ENCODE results near the gene FLT4.

FLT4 gene

DNA sequence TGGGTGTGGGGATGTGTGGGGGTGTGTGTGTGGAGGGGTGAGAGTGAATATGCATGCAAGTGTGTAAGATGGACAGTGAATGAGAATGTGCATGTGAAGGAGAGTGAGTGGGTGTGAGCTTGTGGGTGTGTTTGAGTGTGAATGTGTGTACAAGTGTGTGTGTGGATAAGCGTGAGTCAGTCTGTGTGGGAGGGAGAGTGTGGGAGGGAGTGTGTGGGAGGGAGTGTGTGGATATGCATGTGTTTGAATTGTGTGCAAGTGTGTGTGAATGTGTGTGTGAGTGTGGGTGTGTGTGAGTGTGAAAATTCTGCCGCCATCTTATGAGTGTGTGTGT is 54.4 kb downstream of the FLT4 start:
- no peak for FAIRE-seq
- no peak for DNase-seq (ENCODE audit: insufficient read length, low spot score)

DNA sequence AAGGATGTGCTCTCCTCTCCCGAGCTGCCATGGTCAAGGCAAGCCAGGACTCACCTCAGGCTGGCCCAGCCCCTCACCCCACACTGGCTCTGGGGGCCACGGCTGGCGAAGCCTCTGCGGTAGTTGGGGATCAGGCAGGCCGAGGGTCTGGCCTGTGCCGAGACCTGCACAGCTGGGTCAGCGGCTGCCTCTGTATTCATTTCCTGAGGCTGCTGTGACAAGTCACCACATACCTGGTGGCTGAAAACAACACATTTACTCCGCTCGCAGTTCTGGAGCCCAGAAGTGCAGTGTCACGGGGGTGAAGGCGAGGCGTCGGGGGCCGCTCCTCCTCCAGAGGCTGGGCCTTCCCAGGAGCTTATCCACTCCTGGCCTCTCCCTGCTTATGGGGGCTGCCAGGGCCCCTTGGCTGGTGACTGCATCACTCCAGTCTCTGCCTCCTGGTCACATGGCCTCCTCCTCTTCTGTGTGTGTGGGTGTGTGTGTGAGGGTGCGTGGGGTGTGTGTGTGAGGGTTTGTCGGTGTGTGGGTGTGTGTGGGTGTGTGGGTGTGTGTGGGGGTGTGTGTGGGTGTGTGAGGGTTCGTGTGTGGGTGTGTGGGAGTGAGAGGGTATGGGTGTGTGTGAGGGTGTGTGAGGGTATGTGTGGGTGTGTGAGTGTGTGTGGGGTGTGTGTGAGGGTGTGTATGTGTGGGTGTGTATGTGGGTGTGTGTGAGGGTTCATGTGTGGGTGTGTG is 54.9 kb downstream of the FLT4 start:
- DNase-seq (ENCODE audit: insufficient read length, low spot score) (no peak), FAIRE-seq (peak; percentile 85)

DNA sequence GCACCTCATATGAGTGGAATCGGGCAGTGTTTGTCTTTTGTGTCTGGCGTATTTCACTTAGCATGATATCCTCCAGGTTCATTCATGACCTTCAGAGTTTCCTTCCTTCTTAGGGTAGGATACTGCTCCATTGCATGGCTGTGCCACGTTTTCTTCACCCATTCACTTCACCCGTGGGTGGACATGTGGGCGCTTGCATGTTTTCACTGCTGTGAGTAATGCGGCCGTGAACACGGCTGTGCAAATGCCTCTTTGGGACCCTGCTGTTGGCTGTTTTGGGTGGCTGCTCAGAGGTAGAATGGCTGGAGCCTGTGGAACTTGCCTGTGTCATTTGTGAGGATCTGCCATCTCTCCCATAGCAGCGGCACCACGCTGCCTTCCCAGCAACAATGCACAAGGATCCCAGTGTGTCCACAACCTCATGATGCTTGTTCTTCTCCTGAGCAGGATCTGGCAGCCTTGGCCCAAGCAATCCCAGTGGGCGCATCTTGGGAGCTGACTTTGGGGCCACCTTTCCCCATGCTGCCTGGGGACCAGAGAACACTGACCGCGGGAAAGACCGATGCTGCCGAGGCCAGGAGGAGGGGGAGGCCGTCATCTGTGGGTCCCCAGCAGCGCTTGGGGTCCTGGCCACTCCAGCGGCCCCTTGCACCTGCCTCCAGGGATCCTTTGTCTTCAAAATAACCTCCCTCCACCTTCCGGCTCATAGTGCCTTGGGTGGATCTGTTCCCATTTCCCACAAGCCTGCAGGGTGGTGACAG is 55.8 kb downstream of the FLT4 start:
- FAIRE-seq (no peak), DNase-seq (ENCODE audit: insufficient read length, low spot score) (no peak)

DNA sequence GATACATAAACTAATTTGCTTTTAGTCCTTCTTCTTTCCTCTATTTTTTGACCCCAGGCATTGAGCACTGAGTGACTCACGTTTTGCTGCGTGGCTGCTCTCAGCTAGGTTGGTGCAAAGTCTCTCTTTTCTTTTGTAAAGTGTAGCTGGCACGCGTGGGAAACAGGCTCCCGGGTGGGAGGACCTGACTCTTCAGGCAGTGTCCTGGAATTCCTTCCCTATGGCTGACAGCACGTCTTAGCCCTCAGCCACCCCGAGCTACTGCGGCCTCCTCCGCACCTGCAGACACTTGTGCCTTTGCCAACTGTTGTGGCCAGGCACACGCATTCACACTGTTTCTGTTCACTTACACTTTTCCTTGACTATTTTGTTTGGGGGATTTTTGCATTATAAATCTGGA is 57.2 kb downstream of the FLT4 start:
- FAIRE-seq, result no peak
- DNase-seq (ENCODE audit: insufficient read length, low spot score), result no peak

DNA sequence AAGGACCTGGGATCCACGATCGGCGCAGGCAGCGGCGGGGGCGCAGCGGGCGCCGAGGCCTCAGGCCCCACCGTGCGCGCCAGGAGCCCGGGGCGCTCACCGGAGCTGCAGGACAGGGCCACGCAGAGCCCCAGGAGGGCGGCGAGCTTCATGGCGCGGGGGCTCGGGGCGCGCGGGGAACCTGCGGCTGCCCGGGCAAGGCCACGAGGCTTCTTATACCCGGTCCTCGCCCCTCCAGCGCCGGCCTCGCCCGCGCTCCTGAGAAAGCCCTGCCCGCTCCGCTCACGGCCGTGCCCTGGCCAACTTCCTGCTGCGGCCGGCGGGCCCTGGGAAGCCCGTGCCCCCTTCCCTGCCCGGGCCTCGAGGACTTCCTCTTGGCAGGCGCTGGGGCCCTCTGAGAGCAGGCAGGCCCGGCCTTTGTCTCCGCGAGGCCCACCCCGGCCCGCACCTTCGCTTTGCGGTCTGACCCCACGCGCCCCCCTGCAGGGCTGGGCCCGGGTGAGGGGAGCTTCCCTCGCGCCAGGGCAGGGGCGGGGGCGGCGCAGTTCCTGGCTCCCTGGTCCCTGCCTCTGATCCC is 58.0 kb downstream of the FLT4 start, which contains the start of gene SCGB3A1:
TSS of gene SCGB3A1 (minus strand) at position 189 of the 577 bp plus-strand sequence. CDS start at position 152, 37 bp downstream.
- FAIRE-seq (no peak), DNase-seq (ENCODE audit: insufficient read length, low spot score) (no peak)

DNA sequence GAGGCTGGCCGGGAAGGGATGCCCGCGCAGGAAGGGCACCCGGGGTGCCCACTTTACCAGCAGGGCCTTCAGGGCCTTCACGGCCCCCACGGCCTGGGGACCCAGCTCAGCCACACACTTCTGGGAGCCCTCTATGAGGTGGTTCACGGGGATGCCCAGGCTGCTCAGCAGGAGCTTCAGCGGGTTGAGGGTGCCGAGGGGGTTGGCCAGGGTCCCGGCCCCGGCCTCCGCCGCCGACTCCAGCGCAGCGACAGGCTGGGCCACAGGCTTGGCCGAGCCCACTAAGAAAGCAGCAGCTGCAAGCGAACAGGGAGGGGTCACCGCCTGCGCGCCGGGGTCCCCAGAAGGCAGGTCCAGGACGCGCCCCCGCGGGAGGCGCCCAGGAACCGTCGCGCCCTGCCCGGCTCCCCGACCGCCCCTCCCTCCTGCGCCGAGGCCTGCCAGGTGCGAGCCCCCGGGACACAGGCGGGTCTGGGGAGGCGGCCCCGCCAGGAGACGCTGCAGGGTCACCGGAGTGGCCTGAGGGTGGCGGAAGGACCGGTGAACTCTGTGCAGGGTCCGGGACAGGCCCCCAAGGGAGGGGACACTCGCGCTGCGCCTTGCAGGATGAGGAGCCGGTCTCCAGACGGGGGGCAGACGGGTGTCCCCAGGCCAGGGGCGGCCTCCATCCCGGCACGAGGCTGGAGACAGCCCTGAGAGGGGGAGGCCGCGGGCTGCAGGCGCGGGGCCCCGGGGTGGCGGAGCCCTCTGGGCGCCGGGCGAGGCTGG is 58.7 kb downstream of the FLT4 start:
- DNase-seq (ENCODE audit: insufficient read length, low spot score) (no peak), FAIRE-seq (no peak)

DNA sequence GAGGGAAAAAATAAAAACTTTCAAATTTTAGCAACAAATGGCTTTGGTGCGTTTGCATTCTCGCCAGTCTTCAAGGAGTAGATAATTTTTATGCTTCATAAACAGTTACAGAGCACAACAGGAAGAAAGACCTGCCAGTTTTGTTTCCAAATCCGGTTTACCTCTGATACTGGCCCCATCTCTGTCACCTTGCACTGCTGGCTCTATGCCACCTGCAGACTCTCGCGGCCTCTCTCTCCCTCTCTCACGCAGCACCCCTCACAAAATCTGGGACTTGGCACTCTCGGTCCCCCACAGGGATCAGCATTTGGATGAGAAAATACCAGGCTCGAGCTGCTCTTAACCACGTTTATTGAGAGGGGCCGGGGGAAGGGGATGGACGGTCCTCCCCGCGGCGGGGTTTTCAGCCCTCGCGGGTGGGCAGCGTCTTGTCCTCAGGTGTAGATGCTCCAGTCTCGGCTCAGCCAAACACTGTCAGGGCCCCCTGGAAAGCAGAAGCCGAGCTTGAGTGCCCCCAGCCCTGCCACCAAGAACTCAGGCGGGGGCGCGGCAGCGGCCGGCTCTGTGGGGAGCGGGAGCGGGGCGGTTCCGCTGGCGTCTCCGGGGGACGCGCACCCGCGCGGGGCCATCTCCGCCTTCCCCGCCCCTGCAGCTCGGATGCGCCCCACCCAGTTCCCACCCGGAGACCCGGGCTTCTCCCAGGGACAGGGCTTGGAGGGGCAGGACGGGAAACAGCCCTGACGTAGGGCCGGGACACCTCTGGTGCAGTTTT is 59.4 kb downstream of the FLT4 start:
- DNase-seq (ENCODE audit: insufficient read length, low spot score), result no peak
- no peak for FAIRE-seq

DNA sequence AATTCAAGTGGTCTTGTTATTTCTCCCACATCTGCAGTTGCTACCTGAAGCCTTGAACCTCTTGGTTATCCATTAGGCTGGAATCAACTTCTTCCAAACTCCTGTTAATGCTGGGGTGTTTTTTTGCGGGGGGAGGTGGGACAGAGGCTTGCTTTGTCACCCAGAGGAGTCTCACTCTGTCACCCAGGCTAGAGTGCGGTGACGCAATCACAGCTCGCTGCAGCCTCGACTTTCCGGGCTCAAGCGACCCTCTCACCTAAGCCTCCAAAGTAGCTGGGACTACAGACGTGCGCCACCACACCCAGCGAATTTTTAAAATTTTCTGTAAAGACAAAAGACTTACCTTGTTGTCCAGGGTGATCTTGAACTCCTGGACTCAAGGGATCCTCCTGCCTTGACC is 62.5 kb downstream of the FLT4 start:
- FAIRE-seq (no peak), DNase-seq (ENCODE audit: insufficient read length, low spot score) (no peak)

DNA sequence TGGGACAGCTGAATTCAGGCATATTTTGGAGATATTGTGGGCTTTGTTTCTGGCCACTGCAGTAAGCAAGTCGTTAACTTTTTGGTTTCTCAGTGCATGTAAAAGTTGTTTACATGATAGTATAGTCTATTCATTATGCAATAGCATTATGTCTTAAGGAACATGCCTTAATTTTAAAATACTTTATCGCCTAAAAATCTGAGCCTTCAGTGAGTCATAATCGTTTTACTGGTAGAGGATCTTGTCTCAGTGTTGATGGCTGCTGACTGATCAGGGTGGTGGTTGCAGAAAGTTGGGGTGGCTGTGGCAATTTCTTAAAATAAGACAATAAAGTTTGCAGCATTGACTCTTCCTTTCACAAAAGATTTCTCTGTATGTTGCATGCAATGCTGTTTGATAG is 63.2 kb downstream of the FLT4 start:
- DNase-seq (ENCODE audit: insufficient read length, low spot score) (no peak), FAIRE-seq (no peak)

DNA sequence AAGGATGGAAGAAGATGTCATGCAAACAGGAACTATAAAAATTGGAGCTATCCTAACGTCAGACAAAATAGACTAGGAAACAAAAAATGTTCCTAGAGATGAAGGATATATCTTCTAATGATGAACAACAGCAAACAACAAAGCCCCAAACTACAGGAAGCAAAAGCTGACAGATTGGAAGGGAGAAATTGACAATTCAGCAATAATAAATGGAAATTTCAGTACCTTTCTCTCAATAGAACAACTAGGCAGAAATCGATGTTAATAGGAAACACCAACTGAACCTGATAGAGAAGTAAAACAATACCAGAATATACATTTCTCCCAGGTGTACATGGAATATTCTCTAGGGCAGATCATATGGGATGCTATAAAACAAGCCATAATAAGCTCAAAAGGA is 65.7 kb downstream of the FLT4 start:
- no peak for DNase-seq (ENCODE audit: insufficient read length, low spot score)
- no peak for FAIRE-seq

DNA sequence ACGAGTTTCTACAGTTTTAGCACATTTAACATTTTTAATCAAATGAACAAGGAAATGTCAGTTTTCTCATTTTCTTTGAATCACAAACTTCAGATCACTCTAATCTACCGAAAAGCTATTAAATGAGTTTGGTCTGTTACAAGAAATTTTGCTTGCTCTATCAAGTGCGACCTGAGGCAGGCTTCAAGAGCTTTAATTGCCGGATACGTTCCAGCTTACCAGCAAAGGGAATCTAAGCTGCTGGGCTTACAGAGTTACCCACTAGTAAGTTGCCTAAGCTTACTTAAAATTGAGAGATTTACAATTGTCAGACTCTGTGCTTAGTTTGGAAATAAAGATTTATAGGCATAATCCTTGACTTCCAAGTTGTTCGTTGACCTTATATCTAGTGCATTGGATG is 68.7 kb downstream of the FLT4 start:
- DNase-seq (ENCODE audit: insufficient read length, low spot score) (no peak), FAIRE-seq (no peak)

DNA sequence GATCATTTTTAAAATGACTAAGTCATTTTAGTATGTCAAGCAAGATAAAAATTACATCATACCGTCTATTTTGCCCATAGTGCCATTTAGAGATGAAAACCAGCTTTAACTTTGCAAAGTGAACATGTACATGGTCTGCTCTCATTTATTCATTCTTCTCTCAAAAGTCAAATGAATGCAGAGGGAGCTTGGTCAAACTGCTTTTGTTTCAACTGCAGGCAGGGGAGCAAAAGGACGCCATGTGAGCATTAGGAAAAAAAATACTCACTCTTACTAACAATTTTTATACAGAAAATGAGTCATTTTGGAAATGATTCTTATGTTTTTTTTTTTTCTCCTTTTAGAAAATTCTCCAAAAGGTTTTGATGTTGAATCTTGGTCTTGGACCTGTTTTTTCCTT is 73.8 kb downstream of the FLT4 start:
- DNase-seq (ENCODE audit: insufficient read length, low spot score), result no peak
- FAIRE-seq, result no peak

DNA sequence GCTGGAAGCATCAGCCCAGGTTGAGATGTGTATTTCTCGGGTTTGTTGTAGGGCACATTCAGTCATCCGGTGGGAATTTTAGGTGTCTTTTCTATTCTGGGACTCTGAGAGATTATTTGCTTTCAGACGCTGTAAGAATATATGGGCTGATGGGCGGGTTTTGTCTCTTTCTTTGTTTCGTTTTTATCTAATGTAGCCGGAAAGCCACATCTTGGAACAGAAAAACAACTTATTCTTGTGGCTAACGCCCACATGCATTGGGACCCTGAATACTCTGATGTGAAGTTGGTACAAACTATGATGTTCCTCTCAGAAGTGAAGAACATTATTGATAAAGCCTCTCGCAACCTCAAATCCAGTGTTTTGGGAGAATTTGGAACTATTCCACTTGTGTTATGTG is 80.5 kb downstream of the FLT4 start:
- DNase-seq (ENCODE audit: insufficient read length, low spot score), result no peak

DNA sequence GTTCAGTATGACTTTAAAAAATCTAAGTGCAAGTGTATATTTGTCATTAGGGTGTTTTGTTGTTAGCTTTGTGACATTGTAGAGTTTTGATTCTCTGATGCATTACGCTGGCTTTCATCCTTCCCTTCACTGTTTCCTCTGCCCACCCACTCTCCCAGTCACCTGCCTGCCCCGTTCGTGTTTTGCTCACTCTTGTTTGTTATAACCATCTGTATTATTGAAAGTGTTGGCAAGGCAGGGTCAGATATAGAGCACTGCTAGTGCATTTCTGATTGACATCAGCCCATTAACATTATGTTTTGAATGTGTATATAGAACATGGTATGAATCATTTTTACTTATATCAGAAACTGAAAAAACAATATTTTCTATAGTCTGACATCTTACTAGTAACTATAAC is 85.4 kb downstream of the FLT4 start:
- no peak for FAIRE-seq
- no peak for DNase-seq (ENCODE audit: insufficient read length, low spot score)

More for the DNA sequence above, 80.5 kb downstream of the FLT4 start:
- FAIRE-seq, result no peak

DNA sequence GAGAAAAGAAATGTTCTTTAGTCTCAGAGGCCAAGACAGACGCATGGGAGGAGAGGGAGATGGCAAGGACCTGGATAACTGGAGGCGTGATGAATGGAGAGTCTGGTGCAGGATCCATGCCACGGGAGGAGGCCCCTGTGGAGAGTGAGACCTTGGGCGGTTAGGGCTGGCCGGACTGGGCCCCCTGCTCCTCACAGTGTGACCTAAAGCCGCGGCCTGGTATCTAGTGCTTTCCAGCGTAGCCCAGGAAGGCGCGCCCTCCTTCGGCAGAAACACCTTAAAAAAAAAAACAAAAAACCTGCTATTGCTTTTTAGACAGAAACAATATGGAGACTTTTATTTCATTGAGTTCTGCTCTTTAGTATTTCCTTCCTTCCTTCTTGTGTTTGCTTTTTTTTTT is 91.2 kb downstream of the FLT4 start:
- DNase-seq (ENCODE audit: insufficient read length, low spot score) (no peak), FAIRE-seq (no peak)

DNA sequence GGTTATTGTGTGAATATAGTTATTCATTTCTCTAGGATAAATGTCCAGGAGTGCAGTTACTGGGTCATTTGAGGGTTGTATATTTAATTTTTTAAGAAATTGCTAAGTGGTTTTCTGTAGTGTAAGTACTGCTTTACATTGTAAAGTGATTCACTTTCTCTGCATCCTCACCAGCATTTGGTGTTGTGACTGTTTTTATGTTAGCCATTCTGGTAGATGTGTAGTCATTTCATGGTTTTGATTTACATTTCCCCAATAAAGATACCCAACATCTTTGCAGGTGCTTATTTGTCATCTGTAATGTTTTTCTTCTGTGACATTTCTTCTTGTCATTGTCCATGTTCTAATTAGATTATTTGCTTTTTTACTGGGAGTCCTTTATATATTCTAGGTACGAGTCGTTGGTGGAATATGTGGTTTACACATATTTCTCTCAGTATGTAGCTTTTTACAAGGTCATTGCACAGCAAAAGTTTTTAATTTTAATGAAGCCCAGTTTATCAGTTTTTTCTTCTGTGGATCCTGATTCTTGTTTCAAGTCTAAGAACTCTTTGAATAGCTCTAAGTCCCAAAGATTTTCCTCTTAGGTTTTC is 92.1 kb downstream of the FLT4 start:
- no peak for FAIRE-seq

DNA sequence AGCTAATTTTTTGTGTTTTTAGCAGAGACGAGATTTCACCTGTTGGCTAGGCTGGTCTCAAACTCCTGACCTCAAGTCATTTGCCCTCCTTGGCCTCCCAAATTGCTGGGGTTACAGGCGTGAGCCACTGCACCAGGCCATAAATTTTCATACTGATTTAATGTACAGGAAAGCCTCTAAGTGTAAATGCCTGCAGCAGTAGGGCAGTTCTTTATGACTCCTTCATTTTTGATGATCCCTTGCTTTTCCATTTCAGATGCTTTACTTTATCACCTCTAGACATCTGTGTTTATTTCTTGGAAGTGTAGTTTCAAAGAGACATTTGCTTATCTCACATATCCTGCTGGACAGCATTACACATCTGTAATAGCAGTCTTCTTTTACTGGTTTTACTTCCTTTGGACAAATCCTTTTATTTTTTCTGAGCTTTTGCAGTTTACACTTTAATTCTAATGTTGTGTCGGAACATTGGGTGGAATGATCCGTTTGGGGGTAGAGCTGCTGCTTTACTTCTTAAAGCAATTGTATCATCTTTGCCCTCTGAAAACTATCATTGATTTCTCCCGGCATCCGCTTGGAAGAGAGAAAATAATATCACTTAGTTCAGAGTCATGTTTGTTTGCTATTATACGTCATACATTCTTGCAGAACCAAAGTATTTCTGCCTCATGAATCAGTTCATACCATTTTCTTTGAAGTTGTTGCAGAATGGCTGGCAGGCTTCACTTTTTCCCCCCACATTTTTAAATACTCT is 94.1 kb downstream of the FLT4 start:
- FAIRE-seq (no peak), DNase-seq (ENCODE audit: insufficient read length, low spot score) (no peak)

More for the DNA sequence above, 92.1 kb downstream of the FLT4 start:
- no peak for DNase-seq (ENCODE audit: insufficient read length, low spot score)

DNA sequence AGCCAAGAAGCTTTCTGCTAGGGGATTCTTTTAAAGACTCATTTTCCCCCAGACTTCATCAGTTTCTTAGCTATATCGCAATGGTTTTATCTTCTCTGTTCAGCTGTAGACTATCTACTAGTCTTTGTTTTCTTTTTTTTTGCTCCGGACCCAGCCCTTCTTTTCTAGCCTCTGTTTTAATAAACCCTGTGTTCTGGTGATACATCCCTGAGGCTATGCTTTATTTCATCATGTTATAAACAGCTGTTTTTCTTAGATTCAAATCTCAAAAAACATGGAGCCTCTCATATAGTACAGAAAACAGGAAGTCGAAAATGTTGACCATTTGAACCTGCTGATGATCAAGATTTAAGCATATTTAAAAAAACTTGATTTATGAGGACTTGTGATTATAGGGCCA is 95.9 kb downstream of the FLT4 start:
- FAIRE-seq (no peak), DNase-seq (ENCODE audit: insufficient read length, low spot score) (no peak)

All from HTR-8/SVneo (cell line).